Measurements from ENCODE around the gene MOV10. TPM values are rescaled to one million over a fixed set of nuclear protein-coding genes. Genes with fewer than 3 reads are reported as not detected.
"Not testable (repeated sequence)": the region's sequence is repeated elsewhere in the genome, so short reads cannot be mapped to it uniquely, and the experiment has no call there.

Gene MOV10
- total RNA-seq, 1 donor from 2014 or later = 85.1 TPM

- TF ChIP-seq CTCF (IDR thresholded peaks at IDR 0.05) = no peak
- Mint-ChIP-seq H3K27me3 (ENCODE audit: unreplicated experiment) (no peaks in the 10 kb centered on the region), H3K27ac (ENCODE audit: unreplicated experiment) (no peak overlapping the region), H3K4me1 (ENCODE audit: unreplicated experiment) (peaks cover 21% of the 10 kb centered on the region), H3K36me3 (ENCODE audit: unreplicated experiment) (no peaks in the 10 kb centered on the region), H3K9me3 (ENCODE audit: unreplicated experiment) (no peaks in the 10 kb centered on the region), H3K4me3 (ENCODE audit: unreplicated experiment) (no peak overlapping the region)
- no peak for DNase-seq (ENCODE audit: extremely low spot score, unreplicated experiment)
Measured at GRCh38 chr1:112719706-112720105, 45.2 kb downstream of the MOV10 start.

GRCh38 chr1:112720800-112721199, 46.3 kb downstream of the MOV10 start:
- Mint-ChIP-seq H3K27me3 (ENCODE audit: unreplicated experiment) (no peaks in the 10 kb centered on the region), H3K36me3 (ENCODE audit: unreplicated experiment) (no peaks in the 10 kb centered on the region), H3K4me3 (ENCODE audit: unreplicated experiment) (no peak overlapping the region), H3K4me1 (ENCODE audit: unreplicated experiment) (peaks cover 18% of the 10 kb centered on the region), H3K9me3 (ENCODE audit: unreplicated experiment) (no peaks in the 10 kb centered on the region), H3K27ac (ENCODE audit: unreplicated experiment) (no peak overlapping the region)
- no peak for TF ChIP-seq CTCF (IDR thresholded peaks at IDR 0.05)
- DNase-seq (ENCODE audit: extremely low spot score, unreplicated experiment) = no peak

- DNase-seq (ENCODE audit: extremely low spot score, unreplicated experiment); H3K36me3 Mint-ChIP-seq (ENCODE audit: unreplicated experiment); H3K27ac Mint-ChIP-seq (ENCODE audit: unreplicated experiment); H3K9me3 Mint-ChIP-seq (ENCODE audit: unreplicated experiment); H3K27me3 Mint-ChIP-seq (ENCODE audit: unreplicated experiment); H3K4me3 Mint-ChIP-seq (ENCODE audit: unreplicated experiment): not testable (repeated sequence)
- H3K4me1 Mint-ChIP-seq (ENCODE audit: unreplicated experiment) = peaks cover 14% of the 10 kb centered on the region
Measured at GRCh38 chr1:112721294-112721693, 46.8 kb downstream of the MOV10 start.

GRCh38 chr1:112721966-112722524, 47.6 kb downstream of the MOV10 start:
- no peaks in the 10 kb centered on the region for H3K27me3 Mint-ChIP-seq (ENCODE audit: unreplicated experiment)
- TF ChIP-seq CTCF (IDR thresholded peaks at IDR 0.05) = no peak
- H3K4me1 Mint-ChIP-seq (ENCODE audit: unreplicated experiment) = peaks cover 14% of the 10 kb centered on the region
- H3K27ac Mint-ChIP-seq (ENCODE audit: unreplicated experiment) = no peak overlapping the region
- no peak for DNase-seq (ENCODE audit: extremely low spot score, unreplicated experiment)
- H3K36me3 Mint-ChIP-seq (ENCODE audit: unreplicated experiment) = no peaks in the 10 kb centered on the region
- H3K4me3 Mint-ChIP-seq (ENCODE audit: unreplicated experiment) = no peak overlapping the region
- H3K9me3 Mint-ChIP-seq (ENCODE audit: unreplicated experiment) = no peaks in the 10 kb centered on the region

GRCh38 chr1:112722601-112723510, 48.4 kb downstream of the MOV10 start:
- TF ChIP-seq CTCF (IDR thresholded peaks at IDR 0.05) = no peak
- peak overlapping the region; percentile 52 for H3K27ac Mint-ChIP-seq (ENCODE audit: unreplicated experiment)
- DNase-seq (ENCODE audit: extremely low spot score, unreplicated experiment) = no peak
- no peaks in the 10 kb centered on the region for H3K36me3 Mint-ChIP-seq (ENCODE audit: unreplicated experiment)
- no peaks in the 10 kb centered on the region for H3K27me3 Mint-ChIP-seq (ENCODE audit: unreplicated experiment)
- H3K9me3 Mint-ChIP-seq (ENCODE audit: unreplicated experiment) = no peaks in the 10 kb centered on the region
- peaks cover 14% of the 10 kb centered on the region for H3K4me1 Mint-ChIP-seq (ENCODE audit: unreplicated experiment)
- peak overlapping the region; percentile 52 for H3K4me3 Mint-ChIP-seq (ENCODE audit: unreplicated experiment)

All from osteocyte (in vitro differentiated cells).